T-cell (primary cell): ENCODE data around the gene DRC1. TPM values are rescaled to one million over a fixed set of nuclear protein-coding genes. Genes with fewer than 3 reads are reported as not detected.
"Not testable (repeated sequence)": the region's sequence is repeated elsewhere in the genome, so short reads cannot be mapped to it uniquely, and the experiment has no call there.

ENCODE experiments used
- ATAC-seq, 4 experiments: fragments of 200-7000 bp in 3 of 4; fragments of 150-1000 bp in 1 of 4; cut with Tn5 transposase; replicated peaks in 1 of 4; 1 replicate in 3 of 4; 2 replicates in 1 of 4; pipeline ENCODE4 v1.10.0; 2021; ENCODE audit warnings: moderate library complexity in 3 of 4, mild to moderate bottlenecking in 2 of 4, moderate number of reproducible peaks in 1 of 4
- CTCF ChIA-PET, 2 donors: fragments of 300-600 bp; sonication (Branson Sonifier 250); formaldehyde crosslinking; loops; one replicate each; lab custom pipeline; 2022; ENCODE audit warnings: antibody characterized with exemption in 2 of 2; lab: Charles Lee
- POLR2A ChIA-PET, 2 donors: fragments of 300-600 bp; sonication (Branson Sonifier 250); formaldehyde crosslinking; loops; one replicate each; lab custom pipeline; 2022; ENCODE audit warnings: antibody characterized with exemption in 2 of 2; lab: Charles Lee
- DNase-seq, 35 experiments: peaks; one replicate each; pipeline versions ENCODE4 v3.0.0 to v3.0.0-alpha.2; 2013 to 2023
- H3K27ac ChIP-seq: one replicate; pipeline ENCODE4 v1.5.1; 2013; ENCODE audit warnings: low read length
- H3K27me3 ChIP-seq, 2 experiments: replicated peaks in 1 of 2; 1 replicate in 1 of 2; 2 replicates in 1 of 2; pipeline versions ENCODE4 v1.6.1 to v1.7.0; 2013; ENCODE audit warnings: low read length in 1 of 2, mixed read lengths in 1 of 2; ENCODE audit not compliant: control insufficient read depth in 2 of 2, insufficient read depth in 2 of 2; ENCODE audit errors: extremely low read depth in 1 of 2
- H3K36me3 ChIP-seq, 2 donors: 1 replicate in 1 of 2; 2 replicates in 1 of 2; pipeline versions ENCODE4 v1.6.1 to v1.7.0; 2013; ENCODE audit warnings: low read length in 1 of 2; ENCODE audit not compliant: control insufficient read depth in 2 of 2, insufficient read depth in 1 of 2; ENCODE audit errors: extremely low read depth in 1 of 2
- H3K4me1 ChIP-seq, 2 experiments: 1 replicate in 1 of 2; 2 replicates in 1 of 2; pipeline versions ENCODE4 v1.6.1 to v1.7.0; 2013; ENCODE audit warnings: low read length in 2 of 2, mixed read lengths in 1 of 2; ENCODE audit not compliant: insufficient read depth in 2 of 2, control insufficient read depth in 1 of 2; ENCODE audit errors: extremely low read depth in 1 of 2
- H3K4me3 ChIP-seq, 2 donors: 1 replicate in 1 of 2; 2 replicates in 1 of 2; pipeline versions ENCODE4 v1.5.1 to v1.7.0; 2013; ENCODE audit warnings: mild to moderate bottlenecking in 2 of 2, low read length in 1 of 2, moderate library complexity in 1 of 2; ENCODE audit not compliant: control insufficient read depth in 1 of 2; ENCODE audit errors: extremely low read depth in 1 of 2
- H3K9me3 ChIP-seq: 2 replicates; pipeline ENCODE4 v1.7.0; 2013
- H3K27ac Mint-ChIP-seq, 2 donors: one replicate each; pipeline ENCODE4 v1.8.0; 2020 to 2021; ENCODE audit warnings: mild to moderate bottlenecking in 2 of 2, mixed read lengths in 2 of 2
- H3K27me3 Mint-ChIP-seq, 2 donors: one replicate each; pipeline ENCODE4 v1.8.0; 2021 to 2022; ENCODE audit warnings: mixed read lengths in 2 of 2
- H3K36me3 Mint-ChIP-seq: one replicate; pipeline ENCODE4 v1.8.0; 2021; ENCODE audit warnings: mixed read lengths
- H3K4me1 Mint-ChIP-seq, 3 donors: one replicate each; pipeline ENCODE4 v1.8.0; 2020 to 2022; ENCODE audit warnings: mixed read lengths in 3 of 3, mild to moderate bottlenecking in 1 of 3
- H3K4me3 Mint-ChIP-seq, 3 donors: one replicate each; pipeline ENCODE4 v1.8.0; 2020 to 2022; ENCODE audit warnings: mild to moderate bottlenecking in 3 of 3, mixed read lengths in 3 of 3, moderate library complexity in 3 of 3
- H3K9me3 Mint-ChIP-seq, 3 donors: one replicate each; pipeline ENCODE4 v1.8.0; 2020 to 2022; ENCODE audit warnings: mixed read lengths in 3 of 3
- WGBS: methylation state at CpG from one replicate; pipeline ENCODE4 v1.1.5; 2013; ENCODE audit warnings: missing lambda C conversion rate; ENCODE audit not compliant: insufficient coverage; 5-methylcytosine and 5-hydroxymethylcytosine counted together
- total RNA-seq, 35 experiments: library from RNA in 6 of 35; stranded (reverse) in 6 of 35; fragments of 120-200 nt in 1 of 35; gene quantifications; one replicate each; pipeline versions ENCODE4 v1.2.1 to v1.2.4 and lab custom pipeline; 2013 to 2026

DRC1 gene
- total RNA-seq, 5 donors from 2014 or later (not counting 1 experiment from before 2014, with no cell fraction given): not detected

DNA sequence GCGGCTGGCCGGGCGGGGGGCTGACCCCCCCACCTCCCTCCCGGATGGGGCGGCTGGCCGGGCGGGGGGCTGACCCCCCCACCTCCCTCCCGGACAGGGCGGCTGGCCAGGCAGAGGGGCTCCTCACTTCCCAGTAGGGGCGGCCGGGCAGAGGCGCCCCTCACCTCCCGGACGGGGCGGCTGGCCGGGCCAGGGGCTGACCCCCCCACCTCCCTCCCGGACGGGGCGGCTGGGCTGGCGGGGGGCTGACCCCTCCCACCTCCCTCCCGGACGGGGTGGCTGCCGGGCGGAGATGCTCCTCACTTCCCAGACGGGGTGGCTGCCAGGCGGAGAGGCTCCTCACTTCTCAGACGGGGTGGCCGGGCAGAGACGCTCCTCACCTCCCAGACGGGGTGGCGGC is 30.8 kb upstream of the DRC1 start:
- no CpG with 5 or more reads among the region's 31 CpGs for WGBS
- H3K27ac ChIP-seq, H3K9me3 ChIP-seq, H3K4me3 ChIP-seq, H3K4me3 Mint-ChIP-seq, H3K27me3 Mint-ChIP-seq, POLR2A ChIA-PET, ATAC-seq, H3K27ac Mint-ChIP-seq, H3K4me1 ChIP-seq, H3K27me3 ChIP-seq, CTCF ChIA-PET, H3K4me1 Mint-ChIP-seq, DNase-seq, H3K9me3 Mint-ChIP-seq: not testable (repeated sequence)
- peaks cover 0 to 50% of the 10 kb centered on the region in 2 donors for H3K36me3 ChIP-seq
- H3K36me3 Mint-ChIP-seq: peaks cover 48% of the 10 kb centered on the region

DNA sequence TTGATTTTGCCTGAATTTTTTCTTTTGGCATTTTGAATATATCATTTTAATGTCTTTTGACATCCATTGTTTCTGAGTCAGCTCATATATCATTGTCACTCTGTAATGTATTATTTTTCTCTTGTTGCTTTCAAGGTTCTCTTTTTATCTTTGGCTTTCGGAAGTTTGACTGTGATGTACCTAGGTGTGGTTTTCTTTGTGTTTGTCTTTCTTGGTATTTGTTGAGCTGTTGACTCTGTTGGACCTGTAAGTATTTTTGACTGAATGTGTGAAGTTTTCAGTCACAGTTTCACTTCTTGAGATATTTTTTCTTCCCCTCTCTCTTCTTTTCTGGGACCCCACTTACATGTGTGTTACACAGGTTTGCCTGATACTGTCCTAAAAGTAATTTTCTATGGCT is 24.9 kb upstream of the DRC1 start:
- POLR2A ChIA-PET: no interaction called here
- peak in 1 of 4 experiments; percentile 17 for ATAC-seq
- H3K36me3 ChIP-seq: peaks cover 0 to 30% of the 10 kb centered on the region in 2 donors
- Mint-ChIP-seq H3K4me3 (peak overlapping the region in 1 of 3 donors; percentile 10), H3K27me3 (no peaks in the 10 kb centered on the region), H3K4me1 (peaks cover 11 to 25% (median 14%) of the 10 kb centered on the region in 3 donors), H3K27ac (peak overlapping the region in 1 of 2 donors; percentile 10), H3K36me3 (peaks cover 52% of the 10 kb centered on the region), H3K9me3 (no peaks in the 10 kb centered on the region)
- WGBS: 86% methylated on average over 1 of the region's 1 CpG
- H3K27ac ChIP-seq: no peak overlapping the region
- no peak overlapping the region for H3K4me3 ChIP-seq
- peaks cover 0 to 2% of the 10 kb centered on the region in 2 experiments for H3K4me1 ChIP-seq
- H3K9me3 ChIP-seq: no peaks in the 10 kb centered on the region
- H3K27me3 ChIP-seq: no peaks in the 10 kb centered on the region
- CTCF ChIA-PET: interaction anchor here in 1 of 2 donors (0.7 kb wide), 1 partner anchor 12 kb away, joined by 3 read pairs; no protein-coding TSS in a partner anchor
- no peak for DNase-seq

DNA sequence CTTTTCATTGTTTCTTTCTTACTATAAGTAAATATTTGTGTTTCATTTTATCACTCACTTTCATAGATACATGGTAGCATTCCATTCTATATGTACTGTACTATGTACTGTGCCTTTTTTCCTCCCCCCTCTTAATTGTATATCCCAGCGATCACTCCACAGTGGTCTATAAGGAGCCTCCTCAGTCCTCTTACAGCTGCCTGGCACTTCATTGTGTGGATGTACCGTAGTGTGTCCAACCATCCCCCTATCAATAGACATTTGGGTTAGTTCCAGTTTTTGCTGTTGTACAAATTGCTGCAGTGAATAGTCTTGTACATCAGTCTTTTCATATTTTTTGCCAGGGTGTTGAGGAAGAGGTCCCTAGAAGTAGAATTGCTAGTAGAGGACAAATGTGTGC is 21.4 kb upstream of the DRC1 start:
- ChIA-PET CTCF (no interaction called here), POLR2A (no interaction called here)
- H3K9me3 ChIP-seq: no peaks in the 10 kb centered on the region
- H3K27ac ChIP-seq: no peak overlapping the region
- DNase-seq: no peak
- peaks cover 0 to 23% of the 10 kb centered on the region in 2 donors for H3K36me3 ChIP-seq
- no peaks in the 10 kb centered on the region for H3K27me3 ChIP-seq
- no peak overlapping the region for H3K4me3 Mint-ChIP-seq
- no peak overlapping the region for H3K4me3 ChIP-seq
- no peaks in the 10 kb centered on the region for H3K9me3 Mint-ChIP-seq
- peaks cover 0 to 2% of the 10 kb centered on the region in 2 experiments for H3K4me1 ChIP-seq
- no CpG with 5 or more reads among the region's 2 CpGs for WGBS
- H3K27ac Mint-ChIP-seq: no peak overlapping the region
- H3K36me3 Mint-ChIP-seq: peaks cover 46% of the 10 kb centered on the region
- peaks cover 11 to 22% (median 14%) of the 10 kb centered on the region in 3 donors for H3K4me1 Mint-ChIP-seq
- no peaks in the 10 kb centered on the region for H3K27me3 Mint-ChIP-seq
- no peak for ATAC-seq

DNA sequence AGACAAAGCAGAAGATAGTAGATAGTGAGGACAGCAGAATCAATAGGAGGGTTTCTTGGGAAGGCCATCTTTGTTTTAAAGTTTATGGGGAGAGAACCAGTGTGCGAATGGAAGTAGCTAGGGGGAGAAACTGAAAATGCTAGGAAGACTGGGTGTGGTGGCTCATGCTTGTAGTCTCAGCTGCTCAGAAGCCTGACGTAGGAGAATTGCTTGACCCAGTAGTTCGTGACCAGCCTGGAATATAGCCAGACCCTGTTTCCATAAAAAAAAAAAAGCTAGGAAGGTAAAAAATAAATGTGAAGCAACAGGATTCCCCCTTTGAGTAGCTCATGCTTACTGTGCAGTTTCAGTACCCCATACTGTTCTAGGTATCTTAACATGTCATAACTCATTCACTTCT is 19.2 kb upstream of the DRC1 start:
- no peaks in the 10 kb centered on the region for H3K9me3 Mint-ChIP-seq
- ChIA-PET CTCF (interaction anchor here in 1 of 2 donors (0.7 kb wide), 1 partner anchor 52 kb away, joined by 3 read pairs; no protein-coding TSS in a partner anchor), POLR2A (interaction anchor here in 1 of 2 donors (0.6 kb wide), 1 partner anchor 35 kb away, joined by 3 read pairs; no protein-coding TSS in a partner anchor)
- no peak overlapping the region for H3K4me3 Mint-ChIP-seq
- Histone ChIP-seq H3K27me3 (no peaks in the 10 kb centered on the region), H3K9me3 (no peaks in the 10 kb centered on the region), H3K4me1 (no peaks in the 10 kb centered on the region), H3K4me3 (no peak overlapping the region), H3K27ac (no peak overlapping the region), H3K36me3 (peaks cover 0 to 20% of the 10 kb centered on the region in 2 donors)
- H3K27ac Mint-ChIP-seq: no peak overlapping the region
- H3K36me3 Mint-ChIP-seq: peaks cover 45% of the 10 kb centered on the region
- 100% methylated on average over 2 of the region's 3 CpGs for WGBS
- no peak for DNase-seq
- H3K27me3 Mint-ChIP-seq: no peaks in the 10 kb centered on the region
- ATAC-seq: no peak
- H3K4me1 Mint-ChIP-seq: peaks cover 3 to 7% (median 6%) of the 10 kb centered on the region in 3 donors

DNA sequence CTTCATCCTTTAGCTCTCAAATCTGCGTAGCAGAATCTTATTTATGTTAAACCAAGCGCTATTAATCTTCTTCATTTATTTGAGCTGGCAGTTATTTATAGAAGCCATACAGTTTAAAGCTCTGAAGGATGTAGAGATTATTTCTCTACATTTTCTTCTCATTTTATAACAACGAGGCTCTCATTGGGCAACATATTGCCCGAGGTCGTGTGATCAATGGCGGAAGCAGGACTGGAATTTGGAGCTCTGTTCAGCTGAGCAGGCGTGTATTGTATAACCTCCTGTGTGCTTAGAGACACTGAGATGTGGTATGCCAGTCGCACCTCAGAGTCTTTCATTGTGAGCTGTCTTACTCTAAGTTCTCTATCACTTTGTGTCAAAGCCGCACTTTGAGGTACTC is 17.5 kb upstream of the DRC1 start:
- ChIA-PET CTCF (no interaction called here), POLR2A (interaction anchor here in 1 of 2 donors (0.6 kb wide), 1 partner anchor 10 kb away, joined by 8 read pairs; no protein-coding TSS in a partner anchor)
- peaks cover 0 to 32% of the 10 kb centered on the region in 2 donors for H3K36me3 ChIP-seq
- Mint-ChIP-seq H3K4me1 (no peaks in the 10 kb centered on the region), H3K36me3 (peaks cover 43% of the 10 kb centered on the region), H3K4me3 (no peak overlapping the region), H3K27ac (no peak overlapping the region), H3K27me3 (no peaks in the 10 kb centered on the region), H3K9me3 (no peaks in the 10 kb centered on the region)
- no peaks in the 10 kb centered on the region for H3K9me3 ChIP-seq
- DNase-seq (no peak), ATAC-seq (no peak)
- H3K27me3 ChIP-seq: no peaks in the 10 kb centered on the region
- H3K4me1 ChIP-seq: no peaks in the 10 kb centered on the region
- WGBS: 100% methylated on average over 4 of the region's 9 CpGs
- no peak overlapping the region for H3K4me3 ChIP-seq
- H3K27ac ChIP-seq: no peak overlapping the region

DNA sequence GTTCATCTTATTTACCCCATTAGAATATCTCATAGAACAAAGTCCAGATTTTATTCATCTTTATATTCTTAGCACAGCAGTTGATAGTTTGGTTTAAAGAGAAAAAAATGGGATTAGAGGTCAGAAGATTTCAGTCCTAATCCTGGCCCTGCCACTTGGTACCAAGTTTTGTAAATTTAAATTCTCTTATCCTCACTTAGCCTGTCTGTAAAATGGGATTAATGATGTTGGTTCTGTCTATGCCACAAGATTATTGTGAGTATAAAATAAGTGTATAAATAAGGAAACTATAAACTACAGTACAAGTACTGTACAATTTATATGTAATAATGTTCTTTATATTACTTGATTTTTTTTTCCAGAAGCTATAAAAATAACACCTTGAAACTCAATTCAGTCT is 17.1 kb upstream of the DRC1 start:
- Histone ChIP-seq H3K9me3 (no peaks in the 10 kb centered on the region), H3K27me3 (no peaks in the 10 kb centered on the region), H3K4me3 (no peak overlapping the region), H3K4me1 (no peaks in the 10 kb centered on the region), H3K27ac (no peak overlapping the region), H3K36me3 (peaks cover 0 to 36% of the 10 kb centered on the region in 2 donors)
- ChIA-PET POLR2A (interaction anchor here in 1 of 2 donors (0.6 kb wide), 1 partner anchor 10 kb away, joined by 8 read pairs; no protein-coding TSS in a partner anchor), CTCF (interaction anchor here in 1 of 2 donors (0.8 kb wide), 1 partner anchor 67 kb away, joined by 3 read pairs; no protein-coding TSS in a partner anchor)
- Mint-ChIP-seq H3K27me3 (no peaks in the 10 kb centered on the region), H3K36me3 (peaks cover 45% of the 10 kb centered on the region), H3K27ac (no peak overlapping the region), H3K9me3 (no peaks in the 10 kb centered on the region), H3K4me3 (no peak overlapping the region), H3K4me1 (no peaks in the 10 kb centered on the region)
- DNase-seq (no peak), ATAC-seq (no peak)
